ENCODE results near the gene PLA2G15. TPM values are rescaled to one million over a fixed set of nuclear protein-coding genes. Genes with fewer than 3 reads are reported as not detected.

The PLA2G15 gene
- total and polyA plus RNA-seq, 2 of the 13 experiments (the other 11 are each of a cell fraction or from before 2014, with no cell fraction given): 14.4 to 23.7 TPM

- WGBS (ENCODE audit: low lambda C conversion rate): 32% methylated on average over 4 of the region's 4 CpGs
- POLR2A ChIA-PET: interaction anchor here (0.9 to 3.9 kb wide), 15 partner anchors 10 to 202 kb away, joined by 3 to 59 read pairs (median 4); partner anchors contain the start of genes ESRP2, PRMT7, SLC7A6 and SLC7A6OS
- Histone ChIP-seq H3K79me2 (ENCODE audit: insufficient read depth, low read length) (peaks cover 39% of the 10 kb centered on the region), H3K9ac (ENCODE audit: insufficient read depth, low read depth, low read length) (peak overlapping the region; percentile 28), H3K36me3 (replicated peaks in 1 of 2; ENCODE audit: control insufficient read depth in 1 of 2, insufficient read depth in 2 of 2, low read length in 2 of 2) (peaks cover 8 to 38% of the 10 kb centered on the region in 2 experiments; a peak in 4 of 5 replicates), H4K20me1 (ENCODE audit: insufficient read depth, low read length) (no peaks in the 10 kb centered on the region), H3K4me3 (replicated peaks in 1 of 3; ENCODE audit: insufficient read depth in 1 of 3, low read depth in 2 of 3, low read length in 3 of 3) (peak overlapping the region in 1 of 3 experiments; percentile 26; a peak in 1 of 6 replicates), H2AFZ (ENCODE audit: low read length) (no peak overlapping the region), H3K27ac (ENCODE audit: extremely low read length, insufficient read depth, low read length) (peak overlapping the region; percentile 81), H3K27me3 (ENCODE audit: control insufficient read depth in 1 of 2, insufficient read depth in 2 of 2, low read length in 2 of 2) (no peaks in the 10 kb centered on the region), H3K4me2 (ENCODE audit: low read depth, low read length) (peak overlapping the region; percentile 66), H3K9me3 (ENCODE audit: low read length) (no peaks in the 10 kb centered on the region), H3K4me1 (ENCODE audit: insufficient read depth, low read length) (peaks cover 77% of the 10 kb centered on the region)
- DNase-seq (ENCODE audit: low spot score) (no peak), FAIRE-seq (no peak), ATAC-seq (no peak)
- in situ Hi-C loops (cut with HindIII; ENCODE audit: extremely low pct_ligation_motif_present, low pct_unique_long_range_greater_than_20kb) (no loop called here), intact Hi-C loops (cut with micrococcal nuclease; ENCODE audit: unreplicated experiment) (no loop called here)
- no TSS peak for BruUV-seq (replicated peaks)
- CTCF ChIA-PET (ENCODE audit: low intra/inter-chr PET ratio, low total read pairs): interaction anchor here (1.5 kb wide), 1 partner anchor 21 kb away, joined by 4 read pairs; no protein-coding TSS in a partner anchor
- no peak for TF ChIP-seq STAT5B (CRISPR knock-in tag; IDR thresholded peaks at IDR 0.05)
- TF ChIP-seq MBD4 (IDR thresholded peaks at IDR 0.05; ENCODE audit: borderline replicate concordance, low read length): 0 out of 2 replicates have a peak, but pooled peaks have one; percentile 59
- no peak for TF ChIP-seq FOXK2 (IDR thresholded peaks at IDR 0.05)
- no peak for TF ChIP-seq ARNTL (CRISPR knock-in tag; IDR thresholded peaks at IDR 0.05)
- no peak for TF ChIP-seq ZNF362 (CRISPR knock-in tag; IDR thresholded peaks at IDR 0.05; ENCODE audit: borderline replicate concordance)
- TF ChIP-seq ZNF646 (CRISPR knock-in tag; IDR thresholded peaks at IDR 0.05): 0 out of 2 replicates have a peak, but pooled peaks have one; percentile 1
- TF ChIP-seq ZNF407 (CRISPR knock-in tag; IDR thresholded peaks at IDR 0.05; ENCODE audit: not compliant biosample characterization): no peak
Observed at GRCh38 chr16:68282064-68282452, 36.9 kb downstream of the PLA2G15 start.

Measured in HepG2 (cell line).